Activated T-helper 17 cell treated with anti-CD3 and anti-CD28 coated beads, Interleukin-2, amount 50 U/mL, for 72 hours (primary cell): ENCODE measurements around the gene HIRA. TPM values are rescaled to one million over a fixed set of nuclear protein-coding genes. Genes with fewer than 3 reads are reported as not detected.

Experiments
- ATAC-seq: fragments of 150-1000 bp; cut with Tn5 transposase; replicated peaks from 2 replicates; pipeline ENCODE4 v1.10.0; 2021; ENCODE audit warnings: mild to moderate bottlenecking, moderate library complexity
- H3K27ac Mint-ChIP-seq: one replicate; pipeline ENCODE4 v1.8.0; 2022; ENCODE audit warnings: mixed read lengths
- H3K27me3 Mint-ChIP-seq: one replicate; pipeline ENCODE4 v1.8.0; 2022; ENCODE audit warnings: mixed read lengths
- H3K36me3 Mint-ChIP-seq: one replicate; pipeline ENCODE4 v1.8.0; 2022; ENCODE audit warnings: low read depth, mild to moderate bottlenecking, mixed read lengths
- H3K4me1 Mint-ChIP-seq: one replicate; pipeline ENCODE4 v1.8.0; 2022; ENCODE audit warnings: mixed read lengths
- H3K4me3 Mint-ChIP-seq: one replicate; pipeline ENCODE4 v1.8.0; 2022; ENCODE audit warnings: mild to moderate bottlenecking, mixed read lengths
- H3K9me3 Mint-ChIP-seq: one replicate; pipeline ENCODE4 v1.8.0; 2022; ENCODE audit warnings: mixed read lengths
- total RNA-seq, 2 donors: library from RNA; stranded (reverse); gene quantifications; one replicate each; pipeline ENCODE4 v1.2.3, GENCODE V29; 2022

The HIRA gene
- total RNA-seq, 2 donors from 2014 or later, result 21.4 to 45.6 TPM

- Mint-ChIP-seq H3K4me3 (no peak overlapping the region), H3K27me3 (peaks cover 18% of the 10 kb centered on the region), H3K4me1 (peaks cover 7% of the 10 kb centered on the region), H3K27ac (no peak overlapping the region), H3K9me3 (no peaks in the 10 kb centered on the region), H3K36me3 (no peaks in the 10 kb centered on the region)
- no peak for ATAC-seq
Measured at GRCh38 chr22:19287076-19287707, 144.3 kb downstream of the HIRA start.

- Mint-ChIP-seq H3K27ac (no peak overlapping the region), H3K36me3 (no peaks in the 10 kb centered on the region), H3K27me3 (peaks cover 17% of the 10 kb centered on the region), H3K9me3 (no peaks in the 10 kb centered on the region), H3K4me1 (peaks cover 5% of the 10 kb centered on the region), H3K4me3 (no peak overlapping the region)
- ATAC-seq, result no peak
Measured at GRCh38 chr22:19285831-19286230, 145.7 kb downstream of the HIRA start.

Other genes starting within 250 kb of the HIRA start
- 1 to 10 TPM in 1 of 2 donors, under 1 TPM in 1; 0.86 to 2.0 TPM for gene CLTCL1, start 140.0 kb downstream of the HIRA start, total RNA-seq
- 10 to 100 TPM; 11.8 to 25.7 TPM for gene MRPL40, start 812 bp upstream of the HIRA start, total RNA-seq
- 10 to 100 TPM; 18.6 to 21.7 TPM for gene C22orf39, start 16.0 kb upstream of the HIRA start, total RNA-seq
- gene UFD1, start 47.5 kb upstream of the HIRA start, total RNA-seq, result 10 to 100 TPM; 56.0 to 93.5 TPM
- gene CDC45, start 48.2 kb upstream of the HIRA start, total RNA-seq, result 10 to 100 TPM; 64.2 to 99.9 TPM
- gene CLDN5, start 92.7 kb upstream of the HIRA start, total RNA-seq, result under 1 TPM in 1 of 2 donors, not detected in 1; 0.13 TPM